HUES48 (cell line): ENCODE results near the gene HNRNPAB.
A peak's percentile ranks its signal among the peaks of the same experiment; 100 is the strongest.

Experiments used
- H3K27ac ChIP-seq: one replicate; pipeline ENCODE4 v1.7.0; 2013; ENCODE audit warnings: low read depth, low read length, inconsistent platforms
- H3K27me3 ChIP-seq: 2 replicates; pipeline ENCODE4 v1.6.1; 2013; ENCODE audit warnings: mild to moderate bottlenecking, low read length; ENCODE audit not compliant: control insufficient read depth, insufficient read depth
- H3K36me3 ChIP-seq: 2 replicates; pipeline ENCODE4 v1.6.1; 2013; ENCODE audit warnings: low read length; ENCODE audit not compliant: control insufficient read depth, insufficient read depth
- H3K4me1 ChIP-seq: 2 replicates; pipeline ENCODE4 v1.6.1; 2013; ENCODE audit warnings: mild to moderate bottlenecking, low read length; ENCODE audit not compliant: control insufficient read depth, insufficient read depth
- H3K4me3 ChIP-seq: 2 replicates; pipeline ENCODE4 v1.5.1; 2013; ENCODE audit warnings: mild to moderate bottlenecking, low read depth, low read length
- H3K9ac ChIP-seq: 2 replicates; pipeline ENCODE4 v1.6.1; 2013; ENCODE audit warnings: mild to moderate bottlenecking, low read depth, low read length, moderate library complexity
- H3K9me3 ChIP-seq: 2 replicates; pipeline ENCODE4 v1.6.1; 2013; ENCODE audit warnings: low read length; ENCODE audit not compliant: control insufficient read depth, insufficient read depth

HNRNPAB gene

DNA sequence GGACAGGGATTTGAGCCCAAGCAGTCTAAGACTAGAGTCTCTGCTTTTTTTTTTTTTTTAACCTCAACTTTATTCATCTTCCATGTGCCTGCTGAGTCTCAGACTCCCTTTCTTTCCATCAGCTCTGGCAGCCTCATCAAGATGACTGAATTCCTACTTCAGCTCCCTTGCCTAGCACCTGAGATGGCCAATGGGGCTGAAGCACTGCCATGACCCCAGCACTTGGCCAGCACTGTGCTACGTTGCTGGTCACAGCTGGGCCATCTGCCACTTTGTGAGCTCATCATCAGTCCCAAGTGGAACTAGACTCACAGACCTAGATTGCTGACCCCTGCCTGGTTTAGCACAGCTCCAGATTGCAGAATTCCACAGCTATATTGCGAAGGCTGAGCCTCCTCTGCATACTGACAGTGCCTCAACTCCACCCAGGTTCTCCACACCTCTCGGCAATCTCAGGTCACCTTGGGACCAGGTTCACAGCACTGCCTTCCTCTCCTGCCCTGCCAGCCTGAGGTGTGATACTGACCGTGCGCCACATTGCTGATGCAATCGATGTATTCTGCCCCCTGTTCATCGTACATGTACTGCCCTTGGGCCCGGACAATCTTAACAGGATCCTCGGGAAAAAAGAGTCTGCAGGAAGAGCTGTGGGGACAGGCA is 26.7 kb downstream of the HNRNPAB start:
- no peak overlapping the region for H3K9ac ChIP-seq

DNA sequence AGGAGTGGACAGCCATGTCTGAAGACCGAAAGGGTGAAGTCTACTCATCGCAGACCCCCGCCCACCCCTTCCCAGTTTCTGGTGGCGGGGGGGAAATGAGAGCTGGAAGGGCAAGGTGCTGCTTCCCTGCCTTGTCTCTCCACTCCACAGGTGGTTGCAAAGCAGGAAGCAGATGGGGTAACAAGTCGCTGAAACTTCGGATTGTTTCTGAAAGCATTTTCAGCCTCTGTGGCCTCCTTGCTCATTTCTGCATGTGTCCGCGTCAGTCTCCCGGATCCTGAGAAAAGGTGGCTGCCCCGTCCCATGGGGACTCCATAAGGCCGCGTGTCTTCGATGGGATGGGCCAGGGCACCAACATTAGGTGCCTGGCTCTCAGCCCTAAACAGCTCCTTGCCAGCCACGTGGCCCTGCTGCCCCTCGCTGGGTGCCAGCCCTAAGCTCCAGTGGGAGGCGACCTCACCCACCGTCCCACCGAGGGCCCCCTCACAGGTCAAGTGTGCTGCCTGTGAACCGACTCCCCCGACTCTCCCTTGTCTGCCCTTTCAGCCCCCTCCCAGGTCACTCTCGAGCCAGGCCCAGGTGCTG is 27.3 kb downstream of the HNRNPAB start:
- no peaks in the 10 kb centered on the region for H3K27me3 ChIP-seq
- H3K4me1 ChIP-seq, result peaks cover 8% of the 10 kb centered on the region
- H3K4me3 ChIP-seq, result peak overlapping the region; percentile 82
- H3K36me3 ChIP-seq, result peaks cover 42% of the 10 kb centered on the region
- peak overlapping the region; percentile 67 for H3K9ac ChIP-seq
- no peaks in the 10 kb centered on the region for H3K9me3 ChIP-seq
- peak overlapping the region; percentile 84 for H3K27ac ChIP-seq

More for the DNA sequence above, 26.7 kb downstream of the HNRNPAB start:
- H3K4me3 ChIP-seq, result no peak overlapping the region
- no peaks in the 10 kb centered on the region for H3K27me3 ChIP-seq
- H3K9me3 ChIP-seq, result no peaks in the 10 kb centered on the region
- peaks cover 46% of the 10 kb centered on the region for H3K36me3 ChIP-seq
- H3K4me1 ChIP-seq, result peaks cover 8% of the 10 kb centered on the region
- no peak overlapping the region for H3K27ac ChIP-seq

DNA sequence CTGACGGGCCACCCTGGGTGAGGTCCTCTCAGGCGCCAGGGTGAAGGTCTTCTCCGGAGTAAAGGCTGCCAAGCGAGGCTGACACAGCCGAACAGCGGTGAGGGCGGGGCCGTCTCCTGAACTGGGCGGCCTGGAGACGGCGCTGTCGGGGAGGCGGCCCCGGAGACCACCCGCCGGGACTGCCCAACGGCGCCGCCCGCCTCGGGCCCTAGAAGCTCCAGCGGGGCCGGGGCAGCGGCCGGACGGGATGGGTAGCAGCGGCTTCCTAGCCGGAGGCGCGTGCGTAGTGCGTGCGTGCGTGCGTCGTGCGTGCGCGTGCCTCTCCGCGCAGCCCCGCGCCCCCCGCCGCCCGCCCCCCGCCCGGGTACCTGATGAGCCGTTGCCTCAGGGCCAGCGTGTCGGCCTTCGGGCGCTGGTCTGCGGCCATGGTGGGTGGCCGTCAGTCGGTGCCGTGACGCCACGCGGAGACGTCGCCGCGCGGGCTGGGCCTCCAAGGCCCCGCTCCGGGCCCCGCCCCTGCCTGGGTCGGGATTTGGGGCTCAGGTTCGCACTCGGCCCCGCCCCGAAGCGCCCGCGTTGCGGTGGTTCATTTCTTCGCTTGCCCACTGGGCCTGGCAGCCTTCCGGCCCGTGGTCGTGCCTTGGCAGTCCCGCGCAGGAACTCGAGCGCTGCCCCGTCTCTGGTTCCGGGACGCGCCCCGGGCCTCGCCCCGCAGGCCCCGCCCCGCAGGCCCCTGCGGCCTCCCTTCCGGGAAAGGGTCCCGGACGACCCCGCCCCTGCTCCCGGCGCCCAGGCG is 28.0 kb downstream of the HNRNPAB start, which contains the start of gene PHYKPL:
TSS of gene PHYKPL (minus strand) at position 679 of the 796 bp plus-strand sequence. CDS start at position 427, 252 bp downstream.
- H3K4me1 ChIP-seq, result peaks cover 8% of the 10 kb centered on the region
- H3K27me3 ChIP-seq, result no peaks in the 10 kb centered on the region
- peaks cover 40% of the 10 kb centered on the region for H3K36me3 ChIP-seq
- peak within 1 kb of the TSS; percentile 84 for H3K27ac ChIP-seq
- no peaks in the 10 kb centered on the region for H3K9me3 ChIP-seq
- peak within 1 kb of the TSS; percentile 82 for H3K4me3 ChIP-seq
- H3K9ac ChIP-seq, result peak within 1 kb of the TSS; percentile 67

DNA sequence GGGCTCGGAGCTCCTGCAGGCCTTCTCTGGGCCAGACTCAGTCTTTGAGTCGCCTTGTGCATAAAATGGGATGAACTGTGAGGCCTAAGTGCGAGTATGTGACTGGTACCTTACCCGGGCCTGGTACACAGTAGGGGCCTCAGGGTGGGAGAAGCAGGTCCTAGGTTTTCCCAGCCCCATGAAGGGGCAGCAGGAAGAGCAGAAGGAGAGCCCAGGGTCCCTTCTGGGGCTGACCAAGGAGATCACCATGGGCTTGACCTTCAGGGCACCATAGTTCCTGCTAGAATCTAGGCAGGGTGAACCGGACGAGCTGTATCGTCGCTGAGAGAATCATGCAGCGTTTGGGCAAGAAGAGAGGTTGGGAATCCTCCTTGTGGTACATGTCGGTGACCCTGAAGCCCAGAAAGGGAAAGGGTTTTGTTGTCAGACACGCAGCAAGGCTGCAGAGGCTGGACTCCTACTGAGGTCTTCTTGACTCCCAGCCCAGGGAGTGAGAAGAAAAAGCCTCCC is 28.6 kb downstream of the HNRNPAB start:
- H3K9ac ChIP-seq, result no peak overlapping the region
- H3K27me3 ChIP-seq, result no peaks in the 10 kb centered on the region
- H3K4me3 ChIP-seq, result peak overlapping the region; percentile 82
- no peak overlapping the region for H3K27ac ChIP-seq
- H3K36me3 ChIP-seq, result peaks cover 37% of the 10 kb centered on the region
- H3K4me1 ChIP-seq, result peaks cover 8% of the 10 kb centered on the region
- no peaks in the 10 kb centered on the region for H3K9me3 ChIP-seq

DNA sequence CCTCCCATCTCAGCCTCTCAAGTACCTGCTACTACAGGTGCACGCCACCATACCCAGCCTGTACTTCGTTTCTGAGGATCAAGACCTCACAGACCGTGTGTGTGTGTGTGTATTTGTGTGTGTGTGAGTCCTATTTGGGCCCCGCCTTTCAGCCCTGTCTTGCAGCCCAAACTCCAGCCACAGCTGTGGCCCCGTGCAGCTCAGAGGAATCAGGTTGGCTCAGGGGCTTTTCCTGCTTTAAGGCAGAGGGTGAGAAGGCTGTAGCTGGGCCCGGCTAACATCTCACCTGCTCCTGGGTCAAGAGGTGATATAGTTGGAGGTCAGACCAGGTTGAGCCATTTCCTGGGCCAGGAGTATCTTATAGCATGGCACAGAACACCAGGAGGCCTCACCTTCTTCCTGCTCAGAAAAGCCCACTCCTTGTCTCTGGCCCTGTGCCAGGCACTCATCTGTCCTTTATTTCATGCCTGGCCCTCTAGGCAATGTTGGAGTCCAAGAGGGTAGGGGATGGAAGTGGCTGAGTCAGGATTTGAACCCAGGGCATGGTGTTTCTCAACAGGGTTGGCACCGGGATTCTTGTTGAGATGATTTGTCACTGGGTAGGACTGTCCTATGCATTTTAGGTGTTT is 29.9 kb downstream of the HNRNPAB start:
- Histone ChIP-seq H3K9me3 (no peaks in the 10 kb centered on the region), H3K36me3 (peaks cover 24% of the 10 kb centered on the region), H3K4me3 (no peak overlapping the region), H3K27me3 (no peaks in the 10 kb centered on the region), H3K4me1 (peaks cover 8% of the 10 kb centered on the region), H3K9ac (no peak overlapping the region), H3K27ac (no peak overlapping the region)

DNA sequence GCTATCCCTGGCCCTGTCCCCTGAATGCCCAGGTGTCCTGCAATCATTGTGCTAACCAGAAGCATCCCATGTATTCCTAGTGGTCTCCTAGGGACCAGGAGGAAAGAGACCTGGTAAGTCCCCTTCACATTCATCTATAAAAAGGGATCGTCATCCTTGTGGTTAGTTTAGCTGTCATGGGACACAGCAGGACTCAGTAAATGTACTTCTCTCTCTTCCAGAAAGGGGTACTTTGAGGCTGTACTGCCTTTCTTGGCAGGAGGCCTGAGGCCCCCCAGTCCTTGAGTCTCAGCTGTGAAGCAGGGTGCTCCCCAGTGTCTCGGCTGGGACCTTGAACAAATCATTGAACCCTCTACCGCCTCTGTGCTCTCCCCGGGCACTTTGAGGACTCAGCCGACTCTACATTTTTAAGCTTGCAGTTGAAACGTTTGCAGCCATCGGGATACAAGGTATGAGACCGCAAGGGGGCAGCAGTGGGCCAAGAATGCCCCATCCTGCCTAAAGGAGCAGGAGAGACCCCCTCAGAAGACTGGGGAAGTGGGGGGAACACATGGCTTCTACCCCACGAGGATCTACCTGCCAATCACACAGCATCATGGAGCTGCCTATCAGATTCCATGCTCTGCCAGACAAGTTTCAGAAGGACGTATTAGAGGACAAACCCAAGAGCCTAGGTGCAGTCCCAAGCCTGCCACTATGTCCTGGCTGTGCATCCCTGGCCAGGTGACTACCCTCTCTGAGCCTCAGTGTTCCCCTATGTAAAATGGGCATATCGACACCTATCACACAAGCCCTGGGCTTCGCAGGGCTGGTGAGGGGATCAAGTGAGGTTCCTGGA is 30.6 kb downstream of the HNRNPAB start:
- Histone ChIP-seq H3K9me3 (no peaks in the 10 kb centered on the region), H3K36me3 (peaks cover 17% of the 10 kb centered on the region), H3K27ac (no peak overlapping the region), H3K27me3 (no peaks in the 10 kb centered on the region), H3K4me1 (peaks cover 8% of the 10 kb centered on the region), H3K9ac (no peak overlapping the region), H3K4me3 (no peak overlapping the region)

DNA sequence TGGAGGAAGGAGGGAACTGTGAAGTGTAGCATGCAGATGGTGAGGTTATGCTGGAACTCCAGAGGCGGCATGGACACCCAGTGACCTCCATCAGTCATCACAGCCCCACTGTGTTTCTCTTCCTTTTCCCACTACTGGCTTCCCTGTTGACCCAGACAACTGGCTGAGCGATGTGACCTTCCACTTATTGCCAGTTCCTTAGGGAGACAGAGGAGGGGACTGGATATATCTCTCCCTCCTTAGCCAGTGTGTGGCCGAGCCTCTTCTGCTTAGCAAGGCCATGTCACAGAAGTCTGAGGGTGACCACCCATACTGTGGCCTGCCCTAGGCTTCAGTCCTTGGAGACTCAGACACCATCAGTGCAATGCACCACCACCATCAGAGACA is 31.2 kb downstream of the HNRNPAB start:
- H3K27ac ChIP-seq, result no peak overlapping the region
- no peak overlapping the region for H3K9ac ChIP-seq
- H3K27me3 ChIP-seq, result no peaks in the 10 kb centered on the region
- peaks cover 8% of the 10 kb centered on the region for H3K4me1 ChIP-seq
- H3K4me3 ChIP-seq, result no peak overlapping the region
- H3K9me3 ChIP-seq, result no peaks in the 10 kb centered on the region
- H3K36me3 ChIP-seq, result peaks cover 11% of the 10 kb centered on the region

DNA sequence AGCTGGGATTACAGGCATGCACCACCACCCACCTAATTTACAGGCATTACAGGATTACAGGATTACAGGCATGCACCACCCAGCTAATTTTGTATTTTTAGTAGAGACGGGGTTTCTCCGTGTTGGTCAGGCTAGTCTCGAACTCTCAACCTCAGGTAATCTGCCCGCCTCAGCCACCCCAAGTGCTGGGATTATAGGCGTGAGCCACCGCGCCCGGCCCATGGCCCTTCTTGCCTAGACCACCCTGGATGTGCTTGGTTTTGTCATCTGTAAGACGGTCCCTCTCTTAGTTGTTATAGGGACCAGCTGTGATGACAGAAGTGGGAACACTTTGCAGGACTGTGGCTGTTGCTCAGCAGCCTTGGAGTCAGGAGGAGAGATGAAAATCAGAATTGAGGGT is 31.8 kb downstream of the HNRNPAB start:
- H3K9me3 ChIP-seq, result no peaks in the 10 kb centered on the region
- H3K27ac ChIP-seq, result no peak overlapping the region
- peaks cover 5% of the 10 kb centered on the region for H3K36me3 ChIP-seq
- no peaks in the 10 kb centered on the region for H3K27me3 ChIP-seq
- H3K4me3 ChIP-seq, result no peak overlapping the region
- H3K4me1 ChIP-seq, result peaks cover 7% of the 10 kb centered on the region
- no peak overlapping the region for H3K9ac ChIP-seq

DNA sequence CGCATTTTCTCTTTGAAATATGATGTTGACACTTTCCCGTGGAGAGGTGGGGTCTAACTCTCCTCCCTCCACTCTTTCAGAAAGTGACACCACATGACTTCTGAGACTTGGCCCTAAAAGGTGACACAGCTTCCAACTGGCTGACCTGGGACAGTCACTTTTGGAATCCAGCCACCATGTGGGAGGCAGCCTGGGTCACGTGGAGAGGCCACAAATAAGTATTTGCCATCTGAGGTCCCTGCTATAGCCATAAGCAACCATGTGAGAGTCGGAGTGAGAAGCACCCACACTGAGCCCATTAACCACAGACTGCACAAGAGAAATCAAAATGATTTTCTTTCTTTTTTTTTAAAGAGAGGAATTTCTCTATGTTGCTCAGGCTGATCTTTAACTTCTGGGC is 32.3 kb downstream of the HNRNPAB start:
- Histone ChIP-seq H3K36me3 (no peaks in the 10 kb centered on the region), H3K4me1 (peaks cover under 1% of the 10 kb centered on the region; the same call in 1 of the 2 replicates), H3K4me3 (no peak overlapping the region), H3K27ac (no peak overlapping the region), H3K27me3 (no peaks in the 10 kb centered on the region), H3K9me3 (no peaks in the 10 kb centered on the region), H3K9ac (no peak overlapping the region)
